ENCODE results near the gene TIMM13.
"Not testable (repeated sequence)": the region's sequence is repeated elsewhere in the genome, so short reads cannot be mapped to it uniquely, and the experiment has no call there.

Gene TIMM13

GRCh38 chr19:2468596-2468995 lies 41.2 kb upstream of the TIMM13 start:
- no peak overlapping the region for H3K4me3 ChIP-seq (replicated peaks; ENCODE audit: insufficient read depth, low read length)
- TF ChIP-seq SPI1 (IDR thresholded peaks at IDR 0.05; ENCODE audit: borderline replicate concordance, low read depth) (no peak), POLR2AphosphoS5 (IDR thresholded peaks at IDR 0.05; ENCODE audit: low read depth) (no peak), GABPA (IDR thresholded peaks at IDR 0.05; ENCODE audit: low read depth) (no peak)
- TF ChIP-seq, protein P1, sequence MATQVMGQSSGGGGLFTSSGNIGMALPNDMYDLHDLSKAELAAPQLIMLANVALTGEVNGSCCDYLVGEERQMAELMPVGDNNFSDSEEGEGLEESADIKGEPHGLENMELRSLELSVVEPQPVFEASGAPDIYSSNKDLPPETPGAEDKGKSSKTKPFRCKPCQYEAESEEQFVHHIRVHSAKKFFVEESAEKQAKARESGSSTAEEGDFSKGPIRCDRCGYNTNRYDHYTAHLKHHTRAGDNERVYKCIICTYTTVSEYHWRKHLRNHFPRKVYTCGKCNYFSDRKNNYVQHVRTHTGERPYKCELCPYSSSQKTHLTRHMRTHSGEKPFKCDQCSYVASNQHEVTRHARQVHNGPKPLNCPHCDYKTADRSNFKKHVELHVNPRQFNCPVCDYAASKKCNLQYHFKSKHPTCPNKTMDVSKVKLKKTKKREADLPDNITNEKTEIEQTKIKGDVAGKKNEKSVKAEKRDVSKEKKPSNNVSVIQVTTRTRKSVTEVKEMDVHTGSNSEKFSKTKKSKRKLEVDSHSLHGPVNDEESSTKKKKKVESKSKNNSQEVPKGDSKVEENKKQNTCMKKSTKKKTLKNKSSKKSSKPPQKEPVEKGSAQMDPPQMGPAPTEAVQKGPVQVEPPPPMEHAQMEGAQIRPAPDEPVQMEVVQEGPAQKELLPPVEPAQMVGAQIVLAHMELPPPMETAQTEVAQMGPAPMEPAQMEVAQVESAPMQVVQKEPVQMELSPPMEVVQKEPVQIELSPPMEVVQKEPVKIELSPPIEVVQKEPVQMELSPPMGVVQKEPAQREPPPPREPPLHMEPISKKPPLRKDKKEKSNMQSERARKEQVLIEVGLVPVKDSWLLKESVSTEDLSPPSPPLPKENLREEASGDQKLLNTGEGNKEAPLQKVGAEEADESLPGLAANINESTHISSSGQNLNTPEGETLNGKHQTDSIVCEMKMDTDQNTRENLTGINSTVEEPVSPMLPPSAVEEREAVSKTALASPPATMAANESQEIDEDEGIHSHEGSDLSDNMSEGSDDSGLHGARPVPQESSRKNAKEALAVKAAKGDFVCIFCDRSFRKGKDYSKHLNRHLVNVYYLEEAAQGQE (IDR thresholded peaks at IDR 0.05; ENCODE audit: insufficient replicate concordance, low read depth) = no peak
- TF ChIP-seq, protein P2, sequence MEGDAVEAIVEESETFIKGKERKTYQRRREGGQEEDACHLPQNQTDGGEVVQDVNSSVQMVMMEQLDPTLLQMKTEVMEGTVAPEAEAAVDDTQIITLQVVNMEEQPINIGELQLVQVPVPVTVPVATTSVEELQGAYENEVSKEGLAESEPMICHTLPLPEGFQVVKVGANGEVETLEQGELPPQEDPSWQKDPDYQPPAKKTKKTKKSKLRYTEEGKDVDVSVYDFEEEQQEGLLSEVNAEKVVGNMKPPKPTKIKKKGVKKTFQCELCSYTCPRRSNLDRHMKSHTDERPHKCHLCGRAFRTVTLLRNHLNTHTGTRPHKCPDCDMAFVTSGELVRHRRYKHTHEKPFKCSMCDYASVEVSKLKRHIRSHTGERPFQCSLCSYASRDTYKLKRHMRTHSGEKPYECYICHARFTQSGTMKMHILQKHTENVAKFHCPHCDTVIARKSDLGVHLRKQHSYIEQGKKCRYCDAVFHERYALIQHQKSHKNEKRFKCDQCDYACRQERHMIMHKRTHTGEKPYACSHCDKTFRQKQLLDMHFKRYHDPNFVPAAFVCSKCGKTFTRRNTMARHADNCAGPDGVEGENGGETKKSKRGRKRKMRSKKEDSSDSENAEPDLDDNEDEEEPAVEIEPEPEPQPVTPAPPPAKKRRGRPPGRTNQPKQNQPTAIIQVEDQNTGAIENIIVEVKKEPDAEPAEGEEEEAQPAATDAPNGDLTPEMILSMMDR (IDR thresholded peaks at IDR 0.05; ENCODE audit: insufficient read depth, low read length) = no peak
- no peaks in the 10 kb centered on the region for H3K27me3 ChIP-seq (ENCODE audit: insufficient read depth, poor library complexity, severe bottlenecking)
- no peak for DNase-seq (ENCODE audit: low read depth in 1 of 2, low spot score in 1 of 2)
- no peak overlapping the region for H3K27ac ChIP-seq (replicated peaks)

DNA sequence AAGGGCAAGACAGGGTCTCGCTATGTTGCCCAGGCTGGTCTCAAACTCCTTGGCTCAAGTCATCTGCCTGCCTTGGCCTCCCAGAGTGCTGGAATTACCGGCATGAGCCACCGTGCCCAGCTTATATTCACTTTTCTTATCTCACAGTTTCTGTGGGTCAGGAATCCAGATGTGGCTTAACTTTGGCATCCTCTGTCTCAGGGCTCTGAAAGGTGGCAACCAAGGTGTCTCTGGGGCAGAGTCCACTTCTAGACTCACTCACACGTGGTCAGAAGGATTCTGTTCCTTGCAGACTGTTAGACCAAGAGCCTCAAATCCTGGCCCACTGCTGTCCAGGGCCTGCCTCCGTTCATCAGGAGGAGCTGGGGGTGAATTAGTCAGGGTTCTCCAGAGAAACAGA lies 37.0 kb upstream of the TIMM13 start:
- no peak overlapping the region for H3K4me3 ChIP-seq (replicated peaks; ENCODE audit: insufficient read depth, low read length)
- no peak overlapping the region for H3K27ac ChIP-seq (replicated peaks)
- no peaks in the 10 kb centered on the region for H3K27me3 ChIP-seq (ENCODE audit: insufficient read depth, poor library complexity, severe bottlenecking)
- TF ChIP-seq, protein P1 (IDR thresholded peaks at IDR 0.05; ENCODE audit: insufficient replicate concordance, low read depth) = no peak
- TF ChIP-seq, protein P2 (IDR thresholded peaks at IDR 0.05; ENCODE audit: insufficient read depth, low read length) = no peak
- TF ChIP-seq SPI1 (IDR thresholded peaks at IDR 0.05; ENCODE audit: borderline replicate concordance, low read depth) (no peak), GABPA (IDR thresholded peaks at IDR 0.05; ENCODE audit: low read depth) (no peak), POLR2AphosphoS5 (IDR thresholded peaks at IDR 0.05; ENCODE audit: low read depth) (no peak)
- DNase-seq (ENCODE audit: low read depth in 1 of 2, low spot score in 1 of 2) = no peak

DNA sequence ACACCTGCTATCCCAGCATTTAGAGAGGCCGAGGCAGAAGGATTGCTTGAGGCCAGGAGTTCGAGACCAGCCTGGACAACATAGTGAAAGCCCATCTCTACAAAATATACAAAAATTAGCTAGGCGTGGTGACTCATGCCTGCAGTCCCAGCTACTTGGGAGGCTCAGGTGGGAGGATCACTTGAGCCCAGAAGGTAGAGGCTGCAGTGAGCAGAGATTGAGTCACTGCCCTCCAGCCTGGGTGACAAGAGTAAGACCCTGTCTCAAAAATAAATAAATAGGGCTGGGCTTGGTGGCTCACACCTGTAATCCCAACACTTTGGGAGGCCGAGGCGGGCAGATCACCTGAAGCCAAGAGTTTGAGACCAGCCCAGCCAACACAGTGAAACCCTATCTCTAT lies 36.3 kb upstream of the TIMM13 start:
- DNase-seq (ENCODE audit: low read depth in 1 of 2, low spot score in 1 of 2); H3K27ac ChIP-seq (replicated peaks); H3K27me3 ChIP-seq (ENCODE audit: insufficient read depth, poor library complexity, severe bottlenecking); H3K4me3 ChIP-seq (replicated peaks; ENCODE audit: insufficient read depth, low read length): not testable (repeated sequence)

- DNase-seq (ENCODE audit: low read depth in 1 of 2, low spot score in 1 of 2) = no peak
- Histone ChIP-seq H3K27me3 (ENCODE audit: insufficient read depth, poor library complexity, severe bottlenecking) (no peaks in the 10 kb centered on the region), H3K4me3 (replicated peaks; ENCODE audit: insufficient read depth, low read length) (no peak overlapping the region), H3K27ac (replicated peaks) (no peak overlapping the region)
- TF ChIP-seq GABPA (IDR thresholded peaks at IDR 0.05; ENCODE audit: low read depth) (no peak), SPI1 (IDR thresholded peaks at IDR 0.05; ENCODE audit: borderline replicate concordance, low read depth) (no peak), POLR2AphosphoS5 (IDR thresholded peaks at IDR 0.05; ENCODE audit: low read depth) (no peak)
- TF ChIP-seq, protein P2 (IDR thresholded peaks at IDR 0.05; ENCODE audit: insufficient read depth, low read length) = no peak
- TF ChIP-seq, protein P1 (IDR thresholded peaks at IDR 0.05; ENCODE audit: insufficient replicate concordance, low read depth) = no peak
Observed at GRCh38 chr19:2462635-2463421, 35.4 kb upstream of the TIMM13 start.
